Uterus (tissue), 2 donors: ENCODE measurements around the gene SLC35E2B.

Source experiments
- CTCF ChIP-seq, 4 experiments: fragments of 200-600 bp in 2 of 4; fragments of 450-650 bp in 2 of 4; sonication (generic) in 2 of 4; IDR thresholded peaks; one replicate each; pipeline ENCODE4 v1.5.1; 2016 to 2019; ENCODE audit warnings: antibody characterized with exemption in 4 of 4, mild to moderate bottlenecking in 2 of 4, moderate library complexity in 1 of 4
- POLR2A ChIP-seq, 2 donors: fragments of 450-650 bp; IDR thresholded peaks; one replicate each; pipeline ENCODE4 v1.6.1; 2016; ENCODE audit warnings: antibody characterized with exemption in 2 of 2, mild to moderate bottlenecking in 1 of 2, moderate library complexity in 1 of 2

DNA sequence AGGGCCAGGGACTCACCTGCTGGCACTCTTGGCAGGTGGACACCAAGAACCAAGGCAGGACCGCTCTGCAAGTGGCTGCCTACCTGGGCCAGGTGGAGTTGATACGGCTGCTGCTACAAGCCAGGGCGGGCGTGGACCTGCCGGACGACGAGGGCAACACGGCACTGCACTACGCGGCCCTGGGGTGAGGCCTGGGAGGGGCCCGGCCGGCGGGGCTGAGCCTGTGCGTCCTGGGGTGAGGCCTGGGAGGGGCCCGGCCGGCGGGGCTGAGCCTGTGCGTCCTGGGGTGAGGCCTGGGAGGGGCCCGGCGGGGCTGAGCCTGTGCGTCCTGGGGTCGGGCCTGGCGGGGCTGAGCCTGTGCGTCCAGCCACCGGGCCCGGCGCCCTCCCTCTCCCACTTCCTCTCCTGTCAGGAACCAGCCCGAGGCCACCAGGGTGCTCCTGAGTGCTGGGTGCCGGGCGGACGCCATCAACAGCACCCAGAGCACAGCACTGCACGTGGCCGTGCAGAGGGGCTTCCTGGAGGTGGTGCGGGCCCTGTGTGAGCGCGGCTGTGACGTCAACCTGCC lies 65.2 kb downstream of the SLC35E2B start:
- no peak for TF ChIP-seq CTCF (IDR thresholded peaks at IDR 0.05)
- no peak for TF ChIP-seq POLR2A (IDR thresholded peaks at IDR 0.05)
